Activated CD8-positive, alpha-beta T cell treated with anti-CD3 and anti-CD28 coated beads for 36 hours (primary cell): ENCODE measurements around the gene SIRT6. TPM values are rescaled to one million over a fixed set of nuclear protein-coding genes. Genes with fewer than 3 reads are reported as not detected.

Experiments used
- ATAC-seq: fragments of 200-7000 bp; cut with Tn5 transposase; one replicate; pipeline ENCODE4 v1.10.0; 2021; ENCODE audit warnings: mild to moderate bottlenecking, moderate library complexity
- CTCF ChIA-PET: fragments of 350-600 bp; sonication (Branson Sonifier 250); formaldehyde crosslinking; loops from one replicate; lab custom pipeline; 2021; ENCODE audit warnings: antibody characterized with exemption; lab: Charles Lee
- POLR2A ChIA-PET: fragments of 350-600 bp; sonication (Branson Sonifier 250); formaldehyde crosslinking; loops from one replicate; lab custom pipeline; 2021; ENCODE audit warnings: antibody characterized with exemption; lab: Charles Lee
- DNase-seq: peaks from one replicate; pipeline ENCODE4 v3.0.0-alpha.2; 2020
- H3K27ac Mint-ChIP-seq: one replicate; pipeline ENCODE4 v1.8.0; 2021; ENCODE audit warnings: mild to moderate bottlenecking, mixed read lengths
- H3K27me3 Mint-ChIP-seq: one replicate; pipeline ENCODE4 v1.8.0; 2021; ENCODE audit warnings: mixed read lengths
- H3K36me3 Mint-ChIP-seq: one replicate; pipeline ENCODE4 v1.8.0; 2021; ENCODE audit warnings: low read depth, mixed read lengths
- H3K4me1 Mint-ChIP-seq: one replicate; pipeline ENCODE4 v1.8.0; 2021; ENCODE audit warnings: low read depth, mixed read lengths
- H3K4me3 Mint-ChIP-seq: one replicate; pipeline ENCODE4 v1.8.0; 2021; ENCODE audit warnings: mild to moderate bottlenecking, moderate library complexity, mixed read lengths
- H3K9me3 Mint-ChIP-seq: one replicate; pipeline ENCODE4 v1.8.0; 2021; ENCODE audit warnings: mixed read lengths
- CTCF ChIP-seq: fragments of 200-600 bp; IDR thresholded peaks from one replicate; pipeline ENCODE4 v1.8.0; 2022; ENCODE audit warnings: antibody characterized with exemption, mild to moderate bottlenecking
- intact Hi-C: fragments of 100-400 bp; cut with micrococcal nuclease; formaldehyde crosslinking; loops from one replicate; pipeline ENCODE4 v1.10.0; 2022
- total RNA-seq, 2 experiments: library from RNA; stranded (reverse); gene quantifications; one replicate each; pipeline ENCODE4 v1.2.3, GENCODE V29; 2021

Gene SIRT6
- total RNA-seq, 2 experiments from 2014 or later, result 26.9 to 28.3 TPM

- ATAC-seq (no peak), DNase-seq (no peak)
- ChIA-PET POLR2A (interaction anchor here (1.8 kb wide), 1 partner anchor 12 kb away, joined by 4 read pairs; the partner anchor contains the start of gene EBI3), CTCF (interaction anchor here (0.6 to 2.3 kb wide), 4 partner anchors 10 to 78 kb away, joined by 3 to 9 read pairs (median 6); no protein-coding TSS in a partner anchor)
- peaks cover 5% of the 10 kb centered on the region for H3K9me3 Mint-ChIP-seq
- no peak for TF ChIP-seq CTCF
- no peak overlapping the region for H3K4me3 Mint-ChIP-seq
- H3K27ac Mint-ChIP-seq, result no peak overlapping the region
- peaks cover 1% of the 10 kb centered on the region for H3K27me3 Mint-ChIP-seq
- H3K4me1 Mint-ChIP-seq, result peaks cover 2% of the 10 kb centered on the region
- intact Hi-C loops, result no loop called here
- H3K36me3 Mint-ChIP-seq, result no peaks in the 10 kb centered on the region
Observed at GRCh38 chr19:4217429-4218264, 35.3 kb upstream of the SIRT6 start.

GRCh38 chr19:4216846-4217245, 34.5 kb upstream of the SIRT6 start:
- DNase-seq (no peak), ATAC-seq (no peak)
- ChIA-PET CTCF (interaction anchor here (1.3 kb wide), 1 partner anchor 30 kb away, joined by 3 read pairs; no protein-coding TSS in a partner anchor), POLR2A (interaction anchor here (0.9 to 1.8 kb wide), 2 partner anchors 13 to 231 kb away, joined by 3 to 4 read pairs; partner anchors contain the start of genes EBI3 and EEF2)
- Mint-ChIP-seq H3K27me3 (peaks cover 1% of the 10 kb centered on the region), H3K9me3 (peaks cover 5% of the 10 kb centered on the region), H3K36me3 (no peaks in the 10 kb centered on the region), H3K4me3 (no peak overlapping the region), H3K4me1 (peaks cover 2% of the 10 kb centered on the region), H3K27ac (no peak overlapping the region)
- intact Hi-C loops, result no loop called here
- TF ChIP-seq CTCF, result no peak

GRCh38 chr19:4215807-4216206, 33.4 kb upstream of the SIRT6 start:
- no peak for TF ChIP-seq CTCF
- intact Hi-C loops, result no loop called here
- Mint-ChIP-seq H3K4me3 (no peak overlapping the region), H3K36me3 (no peaks in the 10 kb centered on the region), H3K27me3 (no peaks in the 10 kb centered on the region), H3K9me3 (peaks cover 5% of the 10 kb centered on the region), H3K27ac (no peak overlapping the region), H3K4me1 (peaks cover 2% of the 10 kb centered on the region)
- ATAC-seq (no peak), DNase-seq (no peak)
- ChIA-PET POLR2A (interaction anchor here (1.8 kb wide), 1 partner anchor 14 kb away, joined by 4 read pairs; the partner anchor contains the start of gene EBI3), CTCF (interaction anchor here (1.3 kb wide), 1 partner anchor 29 kb away, joined by 3 read pairs; no protein-coding TSS in a partner anchor)

- Mint-ChIP-seq H3K4me3 (no peak overlapping the region), H3K4me1 (peaks cover 2% of the 10 kb centered on the region), H3K27ac (no peak overlapping the region), H3K27me3 (no peaks in the 10 kb centered on the region), H3K9me3 (peaks cover 5% of the 10 kb centered on the region), H3K36me3 (no peaks in the 10 kb centered on the region)
- intact Hi-C loops, result no loop called here
- DNase-seq, result no peak
- ATAC-seq, result no peak
- TF ChIP-seq CTCF, result no peak
- POLR2A ChIA-PET, result no interaction called here
- CTCF ChIA-PET, result no interaction called here
Observed at GRCh38 chr19:4213116-4213515, 30.8 kb upstream of the SIRT6 start.

GRCh38 chr19:4210166-4210731, 27.9 kb upstream of the SIRT6 start:
- intact Hi-C loops, result no loop called here

More at GRCh38 chr19:4210166-4210731, 27.9 kb upstream of the SIRT6 start:
- CTCF ChIA-PET, result no interaction called here
- no peaks in the 10 kb centered on the region for H3K27me3 Mint-ChIP-seq
- no peaks in the 10 kb centered on the region for H3K9me3 Mint-ChIP-seq
- no peak for TF ChIP-seq CTCF
- POLR2A ChIA-PET, result interaction anchor here (0.7 kb wide), 1 partner anchor 22 kb away, joined by 3 read pairs; no protein-coding TSS in a partner anchor
- DNase-seq (no peak), ATAC-seq (no peak)
- no peak overlapping the region for H3K4me3 Mint-ChIP-seq
- peaks cover 2% of the 10 kb centered on the region for H3K4me1 Mint-ChIP-seq
- no peaks in the 10 kb centered on the region for H3K36me3 Mint-ChIP-seq
- no peak overlapping the region for H3K27ac Mint-ChIP-seq
